ENCODE results near the gene RAI1.

GRCh38 chr17:17675925-17676534, 5.2 kb upstream of the RAI1 start:
- no peak for TF ChIP-seq EZH2 (IDR thresholded peaks at IDR 0.05; ENCODE audit: borderline replicate concordance, low read depth, low read length, poor library complexity, severe bottlenecking)
- TF ChIP-seq CTCF (conservative IDR thresholded peaks at IDR 0.05; ENCODE audit: low read depth, low read length), result no peak
